SU-DHL-6 (cell line): Measurements from ENCODE around the gene BRAP.
"Not testable (repeated sequence)": the region's sequence is repeated elsewhere in the genome, so short reads cannot be mapped to it uniquely, and the experiment has no call there.

Source experiments
- H2AFZ ChIP-seq: fragments of 200-600 bp; sonication (generic); 2 replicates; pipeline ENCODE4 v1.6.1; 2014; ENCODE audit warnings: low read depth, mild to moderate bottlenecking, moderate library complexity, mixed read lengths, antibody characterized with exemption, low read length; ENCODE audit not compliant: severe bottlenecking
- H3F3A ChIP-seq: fragments of 200-600 bp; shearing (Covaris generic); 2 replicates; pipeline ENCODE4 v1.6.0; 2016; ENCODE audit warnings: antibody characterized with exemption, mild to moderate bottlenecking; ENCODE audit not compliant: insufficient read depth
- H3K27ac ChIP-seq: fragments of 200-600 bp; sonication (generic); 2 replicates; pipeline ENCODE4 v1.5.1; 2016; ENCODE audit warnings: low read depth, mild to moderate bottlenecking, low read length, moderate library complexity, mixed read lengths
- H3K27me3 ChIP-seq: fragments of 200-600 bp; sonication (generic), shearing (Covaris generic); 2 replicates; pipeline ENCODE4 v1.6.0; 2014; ENCODE audit warnings: mild to moderate bottlenecking, low read length
- H3K36me3 ChIP-seq: fragments of 200-600 bp; sonication (generic); 2 replicates; pipeline ENCODE4 v1.6.1; 2014; ENCODE audit warnings: mild to moderate bottlenecking, low read length, mixed read lengths
- H3K4me2 ChIP-seq: fragments of 300-600, 200-600 bp; shearing (Covaris generic), sonication (generic); 2 replicates; pipeline ENCODE4 v1.6.0; 2014; ENCODE audit warnings: low read length, low read depth, mild to moderate bottlenecking; ENCODE audit not compliant: poor library complexity, severe bottlenecking
- H3K4me3 ChIP-seq: fragments of 200-600 bp; sonication (generic); 2 replicates; pipeline ENCODE4 v1.5.1; 2014; ENCODE audit warnings: antibody characterized with exemption, low read length, mild to moderate bottlenecking, mixed read lengths; ENCODE audit not compliant: insufficient read depth, poor library complexity, severe bottlenecking
- H3K79me2 ChIP-seq: fragments of 200-600 bp; sonication (generic); 2 replicates; pipeline ENCODE4 v1.6.1; 2014; ENCODE audit warnings: mild to moderate bottlenecking, low read length, moderate library complexity; ENCODE audit not compliant: insufficient read depth
- H3K9ac ChIP-seq: fragments of 200-600 bp; sonication (generic); 2 replicates; pipeline ENCODE4 v1.7.0; 2014; ENCODE audit warnings: mild to moderate bottlenecking, low read length
- H3K9me2 ChIP-seq: fragments of 200-600 bp; sonication (generic); replicated peaks from 2 replicates; pipeline ENCODE4 v1.6.1; 2014; ENCODE audit warnings: low read length; ENCODE audit not compliant: insufficient read depth
- H3K9me3 ChIP-seq: fragments of 200-600 bp; sonication (generic); 2 replicates; pipeline ENCODE4 v1.6.1; 2014; ENCODE audit warnings: low read length, mixed read lengths; ENCODE audit not compliant: insufficient read depth
- H4K20me1 ChIP-seq: fragments of 200-600 bp; sonication (generic); 2 replicates; pipeline ENCODE4 v1.6.1; 2014; ENCODE audit warnings: low read depth, mild to moderate bottlenecking, antibody characterized with exemption, low read length, moderate library complexity, mixed read lengths
- EZH2phosphoT487 ChIP-seq: fragments of 200-600 bp; sonication (generic), shearing (Covaris generic); conservative IDR thresholded peaks from 2 replicates; pipeline ENCODE4 v1.6.1; 2018; ENCODE audit warnings: mild to moderate bottlenecking, antibody characterized with exemption, low read length, moderate library complexity, mixed read lengths
- TF ChIP-seq, protein P1 (sequence below): fragments of 200-600 bp; sonication (generic); IDR thresholded peaks from one replicate; pipeline ENCODE4 v1.5.1; 2017; ENCODE audit warnings: antibody characterized with exemption, mild to moderate bottlenecking, low read length, moderate library complexity; ENCODE audit not compliant: insufficient read depth, poor library complexity, severe bottlenecking

Gene BRAP

DNA sequence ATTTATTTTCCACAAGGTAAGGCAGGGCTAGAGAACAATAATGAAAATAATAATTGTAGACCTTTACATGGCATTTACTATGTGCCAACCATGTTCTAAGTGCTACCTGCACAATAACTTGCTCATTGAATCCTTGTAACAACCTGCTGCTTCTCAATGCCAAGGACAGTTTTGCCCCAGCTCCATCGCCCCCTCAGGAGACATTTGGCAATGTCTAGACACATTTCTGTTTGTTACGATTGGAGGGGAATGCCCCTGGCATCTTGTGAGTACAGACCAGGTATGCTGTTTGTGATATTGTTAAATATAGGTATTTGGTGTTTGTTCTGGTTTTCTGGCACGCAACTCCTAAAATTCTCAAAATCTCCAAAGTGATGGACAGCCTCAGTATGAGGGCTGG, 78.5 kb downstream of the BRAP start:
- no peaks in the 10 kb centered on the region for H3F3A ChIP-seq

DNA sequence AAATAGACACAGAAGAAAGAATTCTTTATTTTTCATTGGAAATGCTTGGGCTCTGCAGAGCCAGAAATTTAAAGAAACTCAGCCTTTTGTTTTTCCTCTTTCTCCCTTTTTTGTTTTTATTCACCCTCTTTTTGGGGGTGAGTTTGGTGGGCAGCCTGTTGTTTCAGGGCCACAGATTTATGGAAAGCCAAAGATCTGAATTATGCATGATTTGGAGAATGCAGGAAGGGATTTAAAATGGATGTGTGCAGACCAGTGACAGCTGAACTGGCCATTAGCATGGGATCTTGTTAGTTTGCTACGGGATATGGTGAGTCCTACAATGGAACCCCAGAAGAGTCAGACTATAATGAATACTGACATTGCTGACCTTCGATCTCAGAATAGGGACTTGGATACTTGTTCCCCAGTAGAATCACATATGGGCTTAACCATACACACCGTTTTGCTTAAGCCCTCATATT, 79.0 kb downstream of the BRAP start:
- Histone ChIP-seq H4K20me1 (no peaks in the 10 kb centered on the region), H3K27ac (no peak overlapping the region)
- no peak for TF ChIP-seq EZH2phosphoT487
- TF ChIP-seq, protein P1, sequence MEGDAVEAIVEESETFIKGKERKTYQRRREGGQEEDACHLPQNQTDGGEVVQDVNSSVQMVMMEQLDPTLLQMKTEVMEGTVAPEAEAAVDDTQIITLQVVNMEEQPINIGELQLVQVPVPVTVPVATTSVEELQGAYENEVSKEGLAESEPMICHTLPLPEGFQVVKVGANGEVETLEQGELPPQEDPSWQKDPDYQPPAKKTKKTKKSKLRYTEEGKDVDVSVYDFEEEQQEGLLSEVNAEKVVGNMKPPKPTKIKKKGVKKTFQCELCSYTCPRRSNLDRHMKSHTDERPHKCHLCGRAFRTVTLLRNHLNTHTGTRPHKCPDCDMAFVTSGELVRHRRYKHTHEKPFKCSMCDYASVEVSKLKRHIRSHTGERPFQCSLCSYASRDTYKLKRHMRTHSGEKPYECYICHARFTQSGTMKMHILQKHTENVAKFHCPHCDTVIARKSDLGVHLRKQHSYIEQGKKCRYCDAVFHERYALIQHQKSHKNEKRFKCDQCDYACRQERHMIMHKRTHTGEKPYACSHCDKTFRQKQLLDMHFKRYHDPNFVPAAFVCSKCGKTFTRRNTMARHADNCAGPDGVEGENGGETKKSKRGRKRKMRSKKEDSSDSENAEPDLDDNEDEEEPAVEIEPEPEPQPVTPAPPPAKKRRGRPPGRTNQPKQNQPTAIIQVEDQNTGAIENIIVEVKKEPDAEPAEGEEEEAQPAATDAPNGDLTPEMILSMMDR = no peak

More for the DNA sequence above, 78.5 kb downstream of the BRAP start:
- TF ChIP-seq, protein P1 = no peak
- TF ChIP-seq EZH2phosphoT487 = no peak
- Histone ChIP-seq H3K4me3 (no peak overlapping the region), H4K20me1 (no peaks in the 10 kb centered on the region), H3K9ac (no peak overlapping the region), H3K4me2 (no peak overlapping the region), H3K36me3 (no peaks in the 10 kb centered on the region), H3K9me2 (no peaks in the 10 kb centered on the region), H3K27me3 (no peaks in the 10 kb centered on the region), H3K27ac (no peak overlapping the region), H2AFZ (no peak overlapping the region), H3K79me2 (no peaks in the 10 kb centered on the region), H3K9me3 (no peaks in the 10 kb centered on the region)

GRCh38 chr12:111605911-111606766, 79.6 kb downstream of the BRAP start:
- TF ChIP-seq, protein P1 = no peak
- TF ChIP-seq EZH2phosphoT487 = no peak
- H3K9me3 ChIP-seq = no peaks in the 10 kb centered on the region
- H2AFZ ChIP-seq = no peak overlapping the region

More for the DNA sequence above, 79.0 kb downstream of the BRAP start:
- no peaks in the 10 kb centered on the region; the same call in 1 of the 2 replicates for H3F3A ChIP-seq
- no peak overlapping the region for H3K4me2 ChIP-seq
- H2AFZ ChIP-seq = no peak overlapping the region
- no peaks in the 10 kb centered on the region for H3K27me3 ChIP-seq
- H3K9ac ChIP-seq = no peak overlapping the region
- H3K36me3 ChIP-seq = no peaks in the 10 kb centered on the region
- H3K79me2 ChIP-seq = no peaks in the 10 kb centered on the region
- no peak overlapping the region for H3K4me3 ChIP-seq
- H3K9me3 ChIP-seq = no peaks in the 10 kb centered on the region
- no peaks in the 10 kb centered on the region for H3K9me2 ChIP-seq

GRCh38 chr12:111602857-111603256, 82.9 kb downstream of the BRAP start:
- not testable (repeated sequence) for H3F3A ChIP-seq, H3K4me2 ChIP-seq, H3K27ac ChIP-seq, H3K79me2 ChIP-seq, H3K9me2 ChIP-seq, H3K36me3 ChIP-seq, H4K20me1 ChIP-seq, H3K27me3 ChIP-seq, H3K9me3 ChIP-seq, H2AFZ ChIP-seq, H3K9ac ChIP-seq, H3K4me3 ChIP-seq

More at GRCh38 chr12:111605911-111606766, 79.6 kb downstream of the BRAP start:
- no peaks in the 10 kb centered on the region for H3K79me2 ChIP-seq
- no peaks in the 10 kb centered on the region for H3K27me3 ChIP-seq
- no peaks in the 10 kb centered on the region for H3K36me3 ChIP-seq
- H3K4me2 ChIP-seq = no peak overlapping the region
- H4K20me1 ChIP-seq = no peaks in the 10 kb centered on the region
- H3F3A ChIP-seq = no peaks in the 10 kb centered on the region; the same call in 1 of the 2 replicates
- no peak overlapping the region for H3K27ac ChIP-seq
- H3K4me3 ChIP-seq = no peak overlapping the region
- no peak overlapping the region for H3K9ac ChIP-seq
- no peaks in the 10 kb centered on the region for H3K9me2 ChIP-seq
